IPS DF 4.7 (cell line): Measurements from ENCODE around the gene SHB.

ENCODE experiments used
- DNase-seq: peaks from one replicate; pipeline ENCODE4 v3.0.0-alpha.2; 2013; ENCODE audit warnings: low spot score; ENCODE audit errors: extremely low read depth

SHB gene

DNA sequence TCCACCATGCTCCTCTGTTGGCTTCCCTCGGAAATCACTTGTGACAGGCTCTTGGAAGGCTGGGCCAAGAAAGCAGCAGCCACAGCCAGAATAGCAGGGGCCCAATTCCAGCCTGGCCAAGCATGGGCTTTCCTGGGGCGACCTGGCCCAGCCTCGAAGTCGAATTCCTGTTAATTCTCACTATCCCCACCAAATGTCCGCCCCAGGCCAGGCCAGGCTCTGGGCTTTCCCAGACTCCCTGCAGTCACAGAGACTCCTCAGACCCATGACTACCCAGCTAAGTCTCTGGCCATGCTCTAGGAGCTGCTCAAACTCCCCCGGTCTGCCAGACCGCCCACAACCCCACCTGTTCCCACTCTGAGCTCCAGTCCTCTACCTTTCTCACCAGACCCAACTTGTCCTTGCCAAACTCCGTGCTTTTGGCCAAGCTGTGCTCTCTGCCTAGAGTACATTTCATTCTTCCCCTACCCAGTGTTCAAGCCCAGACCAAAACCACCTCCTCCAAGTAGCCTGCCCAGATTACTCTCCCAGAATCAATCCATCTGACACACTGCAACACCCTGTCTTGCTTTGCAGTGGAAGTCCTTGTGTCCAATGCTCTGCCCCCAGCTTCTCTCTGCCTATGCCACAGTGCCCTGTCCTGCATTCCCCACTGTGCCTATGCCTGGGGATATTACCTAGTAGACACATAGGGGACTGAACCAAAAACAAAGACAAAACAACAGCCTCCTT, 26.2 kb downstream of the SHB start:
- DNase-seq, result no peak

DNA sequence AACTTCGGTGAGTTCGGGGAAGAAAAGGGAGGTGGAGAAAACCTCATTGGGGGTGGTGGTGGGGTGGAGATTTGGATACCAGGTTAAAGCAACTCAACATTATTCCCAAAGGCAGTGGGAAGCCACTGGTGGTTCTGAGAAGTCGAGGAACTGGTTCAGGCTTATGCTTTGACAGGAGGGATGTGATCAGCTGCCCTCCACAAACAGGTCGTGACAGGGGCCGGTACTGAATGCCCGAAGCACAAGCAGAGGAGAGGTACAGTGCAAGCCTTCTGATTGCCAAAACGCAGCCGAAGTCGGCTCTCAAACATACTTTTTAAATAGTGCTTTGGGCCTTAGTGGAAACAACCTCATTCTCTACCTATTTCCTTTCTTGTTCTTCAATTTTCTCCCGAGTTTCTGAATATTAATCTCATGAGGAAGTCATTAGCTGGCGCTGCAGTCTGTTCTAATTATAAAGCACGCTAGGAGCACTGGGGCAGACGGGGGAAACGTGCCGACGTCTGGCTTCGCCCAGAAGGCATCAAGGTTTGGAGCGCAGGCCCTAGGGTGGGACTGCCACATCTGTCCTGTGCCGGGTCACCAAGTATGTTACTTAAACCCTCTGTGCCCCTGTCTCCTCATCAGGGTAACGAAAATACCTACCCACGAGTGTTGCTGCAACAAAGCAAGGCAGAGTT, 27.3 kb downstream of the SHB start:
- no peak for DNase-seq

DNA sequence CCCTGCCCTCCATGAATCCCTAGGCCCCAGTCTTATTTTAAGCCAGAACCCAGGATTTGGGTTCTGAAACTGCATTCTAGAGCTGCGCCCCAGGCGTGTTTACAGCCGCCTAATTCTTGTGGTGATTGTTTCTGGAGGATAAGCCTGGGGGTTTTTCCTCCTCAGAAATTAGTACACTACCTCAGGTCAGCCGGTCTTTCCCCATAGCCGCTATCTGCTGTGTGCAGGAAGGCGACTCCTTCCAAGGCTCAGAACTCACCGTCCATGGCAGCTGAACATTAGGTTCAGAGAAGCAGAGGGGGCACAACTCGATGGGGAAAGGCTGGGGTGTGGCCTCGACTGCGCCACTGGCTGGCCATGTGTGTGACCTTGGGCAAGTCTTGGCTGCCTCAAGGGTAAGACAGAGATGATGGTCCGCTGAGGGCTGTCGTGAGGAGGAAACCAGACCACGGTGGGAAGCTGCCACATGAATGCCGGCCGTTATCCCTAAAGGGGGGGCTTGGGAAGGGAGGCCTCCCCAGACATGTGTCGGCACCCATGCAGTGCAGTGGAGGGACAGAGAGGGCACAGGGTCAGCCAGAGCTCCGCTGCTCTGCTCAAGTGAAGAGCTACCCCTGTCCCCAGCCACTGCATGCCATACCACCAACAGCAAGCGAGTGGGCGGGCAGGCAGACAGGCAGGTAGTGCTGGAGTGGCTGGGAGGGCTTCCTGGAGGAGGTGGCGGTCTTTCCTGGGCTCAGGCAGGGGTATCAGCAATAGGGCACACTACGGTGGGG, 28.9 kb downstream of the SHB start:
- DNase-seq, result no peak

DNA sequence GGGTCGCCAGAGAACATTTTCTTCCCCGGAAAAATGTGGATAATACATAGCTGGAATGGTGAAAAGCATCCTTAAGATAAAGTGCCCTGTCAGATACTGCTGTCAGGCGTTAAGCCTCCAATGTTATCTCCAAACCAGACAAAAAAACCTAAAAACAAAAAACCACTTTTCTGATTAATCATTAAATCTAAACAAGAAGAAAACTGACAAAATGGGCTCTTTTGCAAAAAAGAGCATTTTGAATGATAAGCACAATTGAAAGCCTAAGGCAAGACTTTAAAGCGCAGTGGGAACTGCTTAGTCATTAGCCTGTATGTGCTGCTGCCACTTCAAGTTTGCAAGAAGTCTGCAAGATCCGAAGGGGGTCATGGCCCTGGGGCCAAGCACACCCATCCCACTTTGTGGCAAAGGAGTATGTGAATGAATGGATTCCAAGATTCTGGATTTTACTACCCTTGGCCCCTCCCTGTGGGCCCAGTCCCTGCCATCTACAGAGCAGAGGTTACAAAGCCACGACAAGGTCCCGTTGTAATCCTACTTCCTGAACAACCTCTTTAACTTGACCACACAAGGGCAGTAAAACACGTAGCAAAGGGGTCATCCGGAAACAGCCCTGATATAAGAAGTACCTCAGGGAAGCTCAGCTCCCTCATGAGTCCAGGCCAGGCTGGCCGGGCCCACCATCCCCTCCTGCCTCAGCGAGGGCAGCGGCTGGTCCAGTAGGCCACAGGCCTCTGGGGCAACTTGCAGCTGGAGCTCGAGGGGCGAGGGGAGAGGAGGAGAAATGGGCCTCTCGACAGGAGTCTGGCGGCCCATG, 29.7 kb downstream of the SHB start:
- DNase-seq, result no peak

DNA sequence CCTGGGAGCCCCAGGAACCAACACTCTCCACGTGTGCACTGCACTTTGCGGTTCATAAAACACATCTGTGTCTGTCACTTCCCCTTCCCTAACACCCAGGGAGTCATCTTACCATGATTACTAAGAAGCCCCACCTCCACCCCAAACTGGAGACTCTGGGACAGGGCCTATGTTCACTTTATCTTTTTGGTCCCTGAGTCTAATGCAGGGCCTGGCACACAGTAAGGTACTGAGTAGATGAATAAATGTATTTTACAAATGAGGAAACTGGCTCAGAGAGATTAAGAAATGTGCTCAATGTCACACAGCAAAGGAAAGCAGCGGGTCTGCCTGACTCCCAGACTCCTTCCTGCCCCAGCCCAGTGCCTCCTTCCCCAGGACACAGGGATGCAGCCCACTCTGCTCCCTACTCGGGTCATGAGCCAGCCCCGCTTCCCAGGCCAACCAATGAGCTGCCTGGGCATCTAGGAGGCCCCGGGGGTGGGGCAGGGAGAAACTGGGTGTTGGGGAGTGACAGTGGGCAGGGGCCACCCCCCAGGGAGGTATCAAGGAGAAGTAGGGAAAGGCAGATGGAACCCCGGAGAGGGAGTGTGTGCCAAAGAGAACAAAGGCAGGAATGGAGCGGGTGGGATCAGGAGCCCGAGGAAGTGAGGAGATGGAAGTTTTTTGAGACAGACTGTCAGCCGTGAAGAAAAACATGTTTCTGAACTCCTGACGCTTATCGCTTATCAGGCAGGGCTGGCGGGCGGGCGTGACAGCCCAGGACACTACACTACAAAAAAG, 30.5 kb downstream of the SHB start:
- no peak for DNase-seq

DNA sequence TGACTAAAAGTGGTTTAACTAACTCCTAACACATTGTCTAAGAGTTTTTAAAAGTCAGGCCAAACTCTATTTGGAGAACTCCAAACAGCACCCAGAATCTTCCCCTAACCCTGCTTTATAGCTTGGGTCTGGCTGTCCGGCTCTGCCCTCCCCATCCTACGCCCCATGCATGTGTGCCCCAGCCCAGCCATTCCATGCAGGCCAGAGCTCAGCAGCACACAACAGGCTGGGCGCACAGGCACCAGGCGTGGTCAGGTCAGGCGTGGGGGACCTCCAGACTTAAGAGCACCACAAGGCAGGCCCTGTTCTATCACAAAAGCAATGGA, 31.1 kb downstream of the SHB start:
- DNase-seq, result no peak

DNA sequence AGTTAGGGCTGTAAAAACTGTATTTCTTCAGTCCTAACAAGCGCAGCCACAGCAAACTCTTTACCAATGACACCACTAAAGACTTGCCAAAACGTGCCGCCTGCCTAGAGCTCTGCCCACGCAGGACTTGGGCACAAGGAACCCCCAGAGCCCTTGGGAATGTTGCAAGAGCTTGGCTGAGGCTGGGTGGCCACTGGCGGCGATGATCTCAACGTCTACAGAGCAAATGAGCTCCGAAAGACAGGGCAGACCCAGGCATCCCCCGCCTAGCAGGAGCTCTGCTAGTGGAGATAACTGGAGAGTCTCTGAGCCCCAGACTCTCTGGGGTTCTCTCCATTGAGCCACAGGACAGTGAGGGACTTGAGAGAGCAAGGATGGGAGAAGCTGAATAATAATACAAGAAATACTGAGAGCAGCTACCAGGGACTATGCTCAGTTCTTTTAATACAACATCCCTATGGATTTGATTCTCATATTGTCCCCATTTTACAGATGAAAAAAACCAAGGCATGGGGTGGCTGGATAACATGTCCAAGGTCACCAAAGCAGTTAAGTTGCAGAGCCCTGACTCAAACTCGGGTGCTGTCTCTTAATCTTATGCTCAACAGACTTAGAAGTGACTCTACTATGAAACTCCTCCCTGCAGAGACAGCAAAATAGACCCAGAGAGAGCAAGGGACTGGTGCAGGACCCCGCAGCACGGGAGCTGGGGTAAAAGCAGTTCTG, 32.5 kb downstream of the SHB start:
- DNase-seq, result no peak

DNA sequence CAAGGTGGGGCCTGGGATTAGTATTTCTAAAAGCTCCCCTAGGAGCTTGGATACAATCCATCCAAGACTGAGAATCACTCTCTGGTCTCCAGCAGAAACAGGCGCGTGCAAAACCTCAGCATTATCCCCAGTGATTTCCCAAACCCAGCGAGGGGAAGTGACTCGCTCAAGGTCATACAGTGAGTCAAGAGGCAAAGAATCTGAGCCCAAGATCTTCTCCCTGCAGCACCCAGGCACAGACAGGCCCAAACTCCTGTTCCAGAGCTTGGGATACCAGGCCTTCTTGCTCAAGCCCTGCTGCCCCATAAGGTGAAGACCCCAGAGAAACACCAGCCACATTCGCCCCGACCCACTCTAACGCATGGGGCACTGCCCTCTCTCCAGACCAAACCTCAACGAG, 33.2 kb downstream of the SHB start:
- DNase-seq, result no peak

DNA sequence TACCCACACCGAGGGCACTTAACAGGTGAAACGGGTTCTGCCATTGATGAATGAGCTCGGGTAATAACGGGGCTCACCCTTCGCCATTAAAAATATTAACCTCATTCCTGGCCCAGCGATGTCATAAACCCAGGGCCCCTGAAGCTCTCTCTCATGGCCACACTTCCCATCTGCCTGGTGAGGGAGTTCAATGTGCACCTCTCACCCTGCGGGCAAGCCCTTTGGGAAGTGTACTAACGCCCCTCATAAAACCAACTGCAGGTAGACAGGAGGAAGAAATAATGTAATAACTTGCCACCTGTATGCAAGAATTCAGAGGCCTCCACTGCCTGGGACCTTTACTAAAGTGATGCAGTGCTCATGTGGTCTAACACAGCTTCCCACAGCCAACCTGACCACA, 35.1 kb downstream of the SHB start:
- no peak for DNase-seq

DNA sequence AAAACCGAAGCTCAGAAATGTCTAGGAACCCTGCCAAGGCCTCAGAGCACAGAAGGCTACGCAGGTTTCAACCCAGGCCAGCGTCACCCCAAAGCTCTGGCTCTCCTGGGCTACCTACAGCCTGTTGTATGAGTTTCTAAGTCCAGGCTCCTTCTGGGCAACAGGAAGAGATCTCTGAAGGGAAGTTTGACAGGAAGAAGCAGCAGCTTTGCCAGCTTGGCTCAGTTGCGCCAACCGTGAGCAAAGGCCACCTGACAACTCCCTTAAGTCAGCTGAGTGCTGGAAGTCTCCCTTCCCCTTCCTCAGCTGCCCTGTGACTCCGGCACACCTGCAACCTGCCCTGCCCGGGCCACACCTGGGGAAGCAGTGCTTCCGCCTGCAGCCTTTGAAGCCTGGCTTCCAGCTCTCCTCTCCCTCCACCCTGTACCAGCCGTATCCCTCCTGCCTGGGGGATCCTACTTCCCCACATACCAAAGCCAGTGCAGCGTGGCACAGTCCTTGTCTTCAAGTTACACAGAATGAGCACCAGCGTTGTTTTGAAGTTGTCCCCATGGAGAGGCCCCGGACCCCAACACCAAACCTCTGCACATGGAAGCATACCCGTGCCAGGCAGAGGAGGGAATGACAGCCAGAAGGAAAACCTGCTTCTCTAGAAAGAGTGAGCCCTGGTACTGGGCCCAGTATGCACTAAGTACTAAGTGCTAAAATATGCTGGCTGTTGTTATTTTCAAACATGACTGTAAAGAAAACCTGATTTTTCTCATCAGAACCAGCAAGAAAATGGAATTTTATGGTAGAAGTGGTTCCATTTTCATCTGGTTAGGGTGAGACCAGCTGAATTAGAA, 36.5 kb downstream of the SHB start:
- no peak for DNase-seq

DNA sequence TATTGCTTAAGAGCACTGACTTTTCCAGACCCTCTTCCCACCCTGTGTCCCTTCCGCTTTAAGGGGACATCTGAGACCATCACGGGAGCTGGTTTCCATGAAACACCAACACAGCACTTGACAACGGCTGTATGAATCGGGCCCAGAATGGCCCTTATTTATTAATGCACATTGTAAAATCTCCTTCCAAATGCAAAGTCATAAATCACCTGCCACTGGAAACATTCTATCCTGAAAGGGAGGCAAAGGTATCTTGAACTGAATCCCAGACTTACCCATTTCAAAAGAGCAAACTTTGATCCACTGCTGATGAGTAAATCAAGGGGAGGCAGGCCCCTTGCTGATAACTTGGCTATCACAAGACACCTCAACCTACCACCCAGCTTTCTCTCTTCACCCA, 37.4 kb downstream of the SHB start:
- DNase-seq, result no peak

DNA sequence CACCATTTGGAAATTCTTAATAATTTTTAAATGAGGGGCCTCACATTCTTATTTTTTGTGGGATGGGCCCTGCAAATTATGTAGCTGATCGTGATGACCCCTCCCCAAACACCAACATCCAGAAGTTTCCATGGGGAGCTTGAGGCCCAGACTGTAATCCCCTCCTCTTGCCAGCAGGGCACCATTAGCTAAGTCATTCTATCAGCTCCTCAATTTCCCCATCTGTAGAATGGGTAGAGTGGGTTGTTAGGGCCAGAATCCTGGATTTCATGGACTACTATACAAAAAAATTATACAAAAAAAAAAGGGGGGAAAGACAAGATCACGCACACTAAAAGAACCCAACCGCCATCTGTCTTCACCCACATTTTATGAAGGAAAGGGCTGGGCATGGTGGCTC, 38.4 kb downstream of the SHB start:
- no peak for DNase-seq

DNA sequence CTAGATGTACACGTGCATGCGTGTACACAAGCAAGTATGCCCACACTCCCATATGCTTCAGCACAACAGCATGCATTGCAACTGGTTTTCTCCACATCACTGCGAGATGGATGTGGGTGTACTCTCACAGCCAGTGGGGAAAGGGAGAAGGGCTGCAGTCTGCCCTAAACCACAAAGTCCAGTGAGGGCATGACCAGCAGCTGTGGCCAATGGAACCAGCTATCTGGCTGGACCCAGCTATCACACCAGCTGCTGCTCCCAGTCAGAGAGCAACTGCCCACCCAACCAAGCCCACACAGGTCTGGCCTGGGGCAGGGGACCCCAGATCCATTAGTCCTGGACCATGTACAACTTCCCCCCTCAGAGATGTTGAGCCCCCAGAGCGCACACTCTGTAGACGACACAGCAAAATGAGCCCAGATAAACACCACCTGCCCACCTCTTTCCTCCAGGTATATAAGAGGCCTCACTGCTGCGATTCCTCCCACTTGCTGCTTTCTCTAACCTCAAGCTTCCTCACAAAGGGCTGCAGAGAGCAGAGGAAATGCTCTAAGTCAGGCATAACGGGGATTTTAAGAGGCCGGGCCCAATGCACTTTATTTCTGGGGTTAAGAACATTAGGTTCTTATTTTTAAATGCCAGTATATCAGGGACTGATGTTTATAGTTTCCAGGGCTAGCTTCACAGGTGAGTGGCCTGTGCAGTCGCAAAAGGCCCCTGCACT, 39.0 kb downstream of the SHB start:
- DNase-seq, result no peak

DNA sequence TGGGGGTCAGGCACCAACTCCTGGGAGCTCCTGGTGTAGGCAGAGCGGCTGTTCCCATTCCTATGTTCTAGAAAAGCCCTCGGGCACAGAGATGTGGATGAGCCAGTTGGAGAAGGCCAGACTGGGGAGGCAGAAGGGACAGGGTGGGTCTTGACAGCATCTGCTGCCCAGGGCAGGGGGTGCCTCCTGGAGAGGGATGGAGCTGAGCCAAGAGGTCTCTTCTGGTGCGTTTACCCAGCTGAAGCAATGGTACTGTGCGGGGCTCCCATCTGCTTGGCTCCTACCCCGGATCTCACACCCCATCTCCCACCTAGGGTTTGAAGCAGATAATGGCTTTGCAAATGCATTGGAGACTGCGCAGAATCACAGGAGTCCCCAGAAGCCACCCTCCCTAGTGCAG, 41.3 kb downstream of the SHB start:
- no peak for DNase-seq

DNA sequence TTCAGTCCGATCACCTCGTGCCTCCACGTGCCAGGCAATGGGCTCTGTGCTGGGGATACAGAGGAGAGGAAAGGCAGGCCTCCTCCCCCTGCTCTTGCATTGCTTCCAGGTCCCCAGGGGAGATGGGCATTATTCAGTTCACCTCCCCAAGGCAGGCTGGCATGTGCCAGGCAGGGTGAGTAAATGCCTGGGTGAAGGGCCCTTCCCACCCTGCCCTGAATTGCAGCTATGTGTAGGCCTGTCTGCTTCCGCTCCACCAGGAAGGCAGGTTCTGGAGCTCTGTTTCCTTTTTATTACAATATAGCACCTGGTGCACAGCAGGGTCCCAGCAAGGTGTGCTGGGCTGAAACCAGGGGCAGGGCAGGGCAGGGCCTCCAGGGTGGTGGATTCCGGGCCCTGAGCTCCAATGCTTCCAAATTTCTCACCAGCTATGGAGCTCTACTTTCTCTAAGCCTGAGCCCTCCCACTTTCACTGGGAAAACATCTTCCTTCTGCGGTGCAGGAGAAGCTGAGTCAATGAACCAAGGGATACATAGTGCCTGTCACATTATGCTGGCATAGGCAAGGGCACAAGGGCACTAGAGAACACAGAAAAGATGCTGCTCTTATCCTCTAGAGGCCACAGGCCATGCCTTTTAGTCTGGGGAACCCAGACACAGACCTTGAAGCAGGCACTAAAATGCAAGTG, 42.0 kb downstream of the SHB start:
- DNase-seq, result no peak

DNA sequence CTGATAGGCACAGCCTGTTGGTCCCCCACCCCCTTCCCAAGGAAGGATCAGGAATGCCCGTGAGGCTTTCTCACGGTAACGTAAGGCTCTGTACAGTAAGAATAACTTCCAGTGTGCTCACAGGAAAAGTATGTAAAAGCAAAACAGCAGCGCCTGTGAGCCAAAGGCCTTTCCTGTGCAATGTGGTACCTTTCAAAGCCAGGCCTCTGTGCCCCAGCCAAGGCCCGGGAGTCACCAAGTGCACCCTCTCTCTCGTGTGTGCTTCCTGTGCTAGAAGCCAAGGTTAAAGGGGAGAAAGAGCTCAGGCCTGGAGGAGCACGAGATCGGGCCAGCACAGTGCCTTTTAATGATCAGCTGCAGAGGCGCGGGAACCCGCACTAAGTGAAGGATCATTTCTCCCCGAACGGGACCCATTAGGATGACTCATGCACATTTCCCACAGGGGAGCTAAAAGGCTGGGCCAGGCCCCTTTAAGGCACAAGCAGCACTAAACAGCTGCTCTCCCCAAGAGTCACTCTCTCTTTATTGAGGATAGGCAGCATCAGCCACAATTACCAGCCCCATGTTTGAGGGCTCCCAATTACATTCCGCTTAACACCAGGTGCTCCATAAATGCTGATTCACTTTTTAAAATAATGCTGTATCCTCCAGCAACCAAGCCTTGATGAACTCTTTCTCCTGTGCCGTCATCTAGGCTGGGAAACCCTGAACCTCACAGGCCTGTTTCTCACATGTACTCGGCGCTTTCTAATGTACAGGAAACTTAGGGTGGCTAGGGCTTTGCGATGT, 42.8 kb downstream of the SHB start:
- DNase-seq, result no peak

DNA sequence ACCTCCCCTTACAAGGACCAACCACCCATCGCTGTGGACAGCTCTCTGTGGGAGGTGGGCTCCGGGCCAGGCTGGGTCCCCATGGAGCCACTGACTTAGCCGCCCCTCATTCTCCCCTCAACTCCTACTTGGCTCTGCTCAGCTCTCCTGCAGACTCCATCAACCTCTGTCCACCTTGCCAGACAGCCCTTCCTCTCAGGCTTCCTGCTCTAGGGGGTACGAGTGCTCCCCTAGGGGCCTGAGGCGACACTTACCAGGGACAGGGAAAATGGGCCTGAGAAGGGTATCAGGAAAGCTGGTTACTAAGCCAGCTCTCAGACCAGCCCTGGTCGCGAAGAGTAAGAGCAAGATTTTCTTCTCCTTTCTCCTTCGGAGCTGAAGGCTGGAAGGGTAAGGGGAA, 43.9 kb downstream of the SHB start:
- no peak for DNase-seq
